ENCODE data around the gene PRPH.

Gene PRPH

DNA sequence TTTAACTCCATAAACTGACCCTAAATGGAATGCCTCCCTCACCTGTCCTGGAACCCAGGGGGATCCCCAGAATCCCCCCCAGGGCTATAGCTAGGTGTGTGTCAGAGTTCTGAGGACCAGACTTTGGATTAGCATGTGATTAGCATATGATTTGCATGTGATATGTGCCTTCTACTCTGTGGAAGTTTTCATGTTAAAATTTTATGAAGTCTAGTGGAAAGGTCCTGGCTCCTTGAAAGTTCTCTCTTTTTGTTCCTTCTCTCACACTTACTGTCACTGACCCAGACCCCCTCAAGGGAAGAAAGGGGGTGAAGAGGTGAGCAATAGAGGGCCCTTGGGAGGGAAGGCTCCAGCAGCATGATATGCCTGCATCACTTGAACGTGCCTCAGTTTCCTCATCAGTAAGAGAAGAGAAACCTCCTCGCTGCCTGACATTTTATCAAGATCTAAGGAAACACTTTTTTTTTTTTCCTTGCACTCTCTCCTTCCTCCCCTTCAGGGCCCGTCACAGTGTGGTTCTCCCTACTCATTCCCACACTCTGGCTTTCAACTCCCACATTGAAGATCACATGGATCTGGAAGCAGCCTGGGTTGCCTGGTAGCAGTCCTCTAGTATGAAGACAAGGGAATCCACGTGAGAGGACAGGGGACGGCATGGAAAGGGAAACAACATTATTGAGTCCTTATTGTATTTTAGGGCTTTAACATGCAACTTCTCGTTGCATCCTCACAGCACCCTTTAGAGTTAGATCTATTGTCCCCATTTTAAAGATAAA, 45.3 kb downstream of the PRPH start:
- TF ChIP-seq, protein P1, sequence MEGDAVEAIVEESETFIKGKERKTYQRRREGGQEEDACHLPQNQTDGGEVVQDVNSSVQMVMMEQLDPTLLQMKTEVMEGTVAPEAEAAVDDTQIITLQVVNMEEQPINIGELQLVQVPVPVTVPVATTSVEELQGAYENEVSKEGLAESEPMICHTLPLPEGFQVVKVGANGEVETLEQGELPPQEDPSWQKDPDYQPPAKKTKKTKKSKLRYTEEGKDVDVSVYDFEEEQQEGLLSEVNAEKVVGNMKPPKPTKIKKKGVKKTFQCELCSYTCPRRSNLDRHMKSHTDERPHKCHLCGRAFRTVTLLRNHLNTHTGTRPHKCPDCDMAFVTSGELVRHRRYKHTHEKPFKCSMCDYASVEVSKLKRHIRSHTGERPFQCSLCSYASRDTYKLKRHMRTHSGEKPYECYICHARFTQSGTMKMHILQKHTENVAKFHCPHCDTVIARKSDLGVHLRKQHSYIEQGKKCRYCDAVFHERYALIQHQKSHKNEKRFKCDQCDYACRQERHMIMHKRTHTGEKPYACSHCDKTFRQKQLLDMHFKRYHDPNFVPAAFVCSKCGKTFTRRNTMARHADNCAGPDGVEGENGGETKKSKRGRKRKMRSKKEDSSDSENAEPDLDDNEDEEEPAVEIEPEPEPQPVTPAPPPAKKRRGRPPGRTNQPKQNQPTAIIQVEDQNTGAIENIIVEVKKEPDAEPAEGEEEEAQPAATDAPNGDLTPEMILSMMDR (IDR thresholded peaks at IDR 0.05) = no peak

DNA sequence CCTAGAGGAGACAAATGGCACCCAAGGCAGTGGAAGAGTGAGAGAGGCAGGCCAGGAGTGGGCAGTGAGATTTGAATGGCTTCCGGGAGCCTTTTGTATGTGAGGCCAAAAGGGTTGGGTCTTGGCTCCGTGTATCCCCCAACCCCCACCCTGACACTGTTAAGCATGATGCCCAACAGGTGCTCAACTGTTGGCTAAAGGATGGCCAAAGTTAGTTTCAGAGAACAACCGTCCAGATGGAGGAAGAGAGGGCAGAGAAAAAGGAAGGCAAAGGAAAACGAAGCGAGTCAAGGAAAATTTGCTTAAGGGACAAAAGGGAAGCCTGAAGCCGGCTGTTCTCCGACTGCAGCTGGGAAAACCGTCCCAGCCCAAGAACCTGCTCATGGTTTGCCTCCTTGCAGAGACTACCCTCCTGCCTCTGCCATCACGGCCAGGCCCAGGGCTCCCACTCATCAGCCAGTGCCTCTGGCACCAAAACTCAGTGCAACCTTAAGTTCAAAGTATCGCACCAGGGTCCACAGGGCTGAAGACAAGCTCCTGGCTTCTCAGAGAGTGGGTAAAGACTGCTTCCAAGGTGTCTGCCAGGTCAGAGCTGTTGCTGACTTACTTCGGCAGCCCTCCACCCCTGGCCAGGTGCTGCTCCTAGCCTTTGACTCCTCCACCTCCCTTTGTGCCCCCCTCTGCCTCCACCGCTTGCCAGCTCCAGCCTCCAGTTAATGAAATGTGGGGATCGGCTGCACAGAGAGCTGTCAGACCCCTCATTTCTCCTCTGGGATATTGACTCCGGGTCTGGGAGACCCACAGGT, 46.2 kb downstream of the PRPH start:
- TF ChIP-seq, protein P1 (IDR thresholded peaks at IDR 0.05) = no peak

DNA sequence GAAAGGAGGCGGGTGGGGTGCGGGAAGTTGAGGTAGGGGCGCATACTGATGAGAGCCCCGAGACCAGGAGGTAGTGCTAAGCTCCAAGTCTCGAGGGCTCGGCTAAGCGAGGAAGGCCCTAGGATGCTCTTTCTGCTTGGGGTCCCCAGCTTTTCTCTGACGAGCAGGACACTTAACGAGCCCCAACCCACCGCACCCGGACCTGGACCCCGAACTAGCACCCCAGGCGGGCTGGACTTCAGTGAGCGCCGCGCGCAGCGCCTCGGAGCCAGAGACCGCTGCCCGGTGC, 46.8 kb downstream of the PRPH start:
- TF ChIP-seq, protein P1 (IDR thresholded peaks at IDR 0.05) = no peak

DNA sequence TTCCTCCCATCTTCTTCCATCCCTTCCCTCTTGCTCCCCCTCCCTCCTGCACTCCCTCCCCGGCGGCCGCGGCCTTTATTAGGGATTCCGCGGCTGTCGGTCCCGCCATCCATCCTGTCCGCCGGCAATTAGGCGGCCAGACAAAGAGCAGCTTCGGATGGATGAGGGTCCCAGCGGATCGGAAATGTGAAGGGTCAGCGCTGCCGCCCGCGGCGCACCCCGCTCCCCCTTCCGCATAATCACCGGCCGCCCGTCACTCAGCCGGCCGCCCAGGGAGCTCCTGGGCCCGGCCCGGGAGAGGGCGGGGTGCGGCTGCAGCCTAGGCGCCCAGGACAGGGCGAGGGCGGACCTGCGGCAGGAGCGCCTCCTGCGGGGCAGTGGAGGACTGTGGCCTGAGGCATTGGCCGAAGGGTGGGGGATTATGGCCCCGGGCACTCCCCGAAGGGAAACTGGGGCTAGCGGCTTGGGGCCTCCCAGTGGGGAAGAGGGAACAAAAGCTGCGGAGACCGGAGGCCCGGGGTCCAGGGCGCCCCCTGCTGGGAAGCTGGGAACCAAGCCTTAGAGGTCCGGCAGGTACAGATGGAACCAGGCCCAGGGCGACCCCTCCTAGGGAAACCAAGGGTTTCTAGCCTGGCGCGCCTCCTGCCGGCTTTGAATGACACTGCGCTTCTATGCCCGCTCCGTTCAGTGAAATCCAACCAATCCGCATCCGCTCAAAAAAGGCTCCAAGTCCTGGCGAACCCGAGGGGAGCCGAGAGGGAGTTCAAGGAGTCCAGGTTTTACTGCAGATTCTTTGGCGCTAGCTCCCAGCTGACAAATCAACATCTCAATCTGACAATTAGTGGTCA, 47.3 kb downstream of the PRPH start:
- TF ChIP-seq, protein P1 (IDR thresholded peaks at IDR 0.05) = peak; percentile 71

DNA sequence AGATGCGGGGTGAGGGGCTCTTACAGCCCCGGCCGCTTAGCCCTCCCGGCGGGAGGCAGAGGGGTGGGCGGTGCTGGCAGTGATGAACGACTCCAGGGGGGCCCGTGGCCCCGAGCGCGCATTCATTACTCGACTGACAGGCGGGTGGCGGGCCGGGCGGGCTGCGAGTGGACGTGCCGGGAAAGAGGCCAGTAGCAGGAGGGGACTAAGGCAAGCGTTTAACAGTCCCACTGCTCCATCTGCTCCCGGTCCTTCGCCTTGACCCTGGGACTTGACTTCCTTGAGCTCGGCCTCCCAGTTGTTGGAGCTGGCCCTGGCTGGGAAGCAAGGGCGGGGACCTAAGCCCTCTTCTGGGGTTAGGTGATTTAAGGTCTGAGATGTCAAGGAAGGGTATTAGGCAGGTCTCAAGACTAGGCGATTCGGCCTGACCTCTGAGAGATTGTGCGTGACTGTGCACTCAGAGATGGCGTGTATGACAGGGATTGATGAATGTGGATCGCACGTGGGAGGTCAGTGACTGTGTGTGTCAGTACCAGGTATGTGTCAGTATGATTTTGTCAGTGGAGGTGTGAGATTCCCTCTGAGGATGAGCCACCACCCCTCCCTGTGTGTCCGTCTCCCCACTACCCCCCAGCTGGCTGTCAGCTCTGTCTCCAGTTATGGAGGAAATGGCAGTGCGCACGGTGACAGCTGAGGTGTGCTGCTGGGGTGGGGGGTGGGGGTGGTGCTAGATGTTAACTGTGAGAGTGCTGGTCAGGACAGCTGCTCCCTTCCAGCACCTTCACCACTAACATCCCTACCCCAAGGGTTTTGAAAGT, 48.2 kb downstream of the PRPH start:
- TF ChIP-seq, protein P1 (IDR thresholded peaks at IDR 0.05) = no peak

DNA sequence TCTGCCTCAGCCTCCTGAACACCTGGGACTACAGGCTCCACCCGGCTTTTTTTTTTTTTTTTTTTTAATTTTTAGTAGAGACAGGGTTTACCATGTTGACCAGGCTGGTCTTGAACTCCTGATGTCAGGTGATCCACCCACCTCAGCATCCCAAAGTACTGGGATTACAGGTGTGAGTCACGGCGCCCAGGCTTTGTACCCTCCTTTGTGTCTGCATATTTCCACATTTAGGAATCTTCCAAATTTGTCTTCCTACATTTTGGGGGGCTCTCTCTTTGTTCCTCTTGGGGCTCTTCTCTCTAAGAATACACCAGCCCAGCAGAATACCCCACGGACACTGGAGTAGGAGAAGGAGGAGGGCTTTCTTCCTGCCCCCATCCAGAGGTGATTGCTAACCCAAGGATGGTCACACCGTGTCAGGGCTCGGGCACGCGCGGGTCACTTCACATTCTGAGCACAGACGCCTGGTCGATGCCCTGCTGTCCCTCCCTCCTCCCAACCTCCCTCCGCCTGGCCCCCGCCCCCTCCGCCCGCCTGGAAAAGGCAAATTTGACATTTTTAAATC, 49.6 kb downstream of the PRPH start:
- TF ChIP-seq, protein P1 (IDR thresholded peaks at IDR 0.05) = no peak
